Osteoblast (primary cell): ENCODE results near the gene VTI1B. TPM values are rescaled to one million over a fixed set of nuclear protein-coding genes. Genes with fewer than 3 reads are reported as not detected.
"Not testable (repeated sequence)": the region's sequence is repeated elsewhere in the genome, so short reads cannot be mapped to it uniquely, and the experiment has no call there.

Source experiments
- DNase-seq: peaks from one replicate; pipeline ENCODE4 v3.0.0; 2011; ENCODE audit warnings: low spot score, mixed read lengths; ENCODE audit not compliant: insufficient read length; ENCODE audit errors: missing footprints
- H2AFZ ChIP-seq: 2 replicates; pipeline ENCODE4 v1.6.0; 2011; ENCODE audit warnings: mild to moderate bottlenecking, low read length
- H3K27ac ChIP-seq: 2 replicates; pipeline ENCODE4 v1.5.1; 2011; ENCODE audit warnings: mild to moderate bottlenecking, low read depth, low read length, moderate library complexity
- H3K27me3 ChIP-seq: 2 replicates; pipeline ENCODE4 v1.6.0; 2012; ENCODE audit warnings: mild to moderate bottlenecking, control low read depth, inconsistent platforms, low read length, moderate library complexity; ENCODE audit not compliant: insufficient read depth
- H3K36me3 ChIP-seq: 2 replicates; pipeline ENCODE4 v1.5.1; 2011; ENCODE audit warnings: mild to moderate bottlenecking, low read length, control low read depth, moderate library complexity; ENCODE audit not compliant: insufficient read depth
- H3K4me1 ChIP-seq: 2 replicates; pipeline ENCODE4 v1.5.1; 2011; ENCODE audit warnings: mild to moderate bottlenecking, low read length, control low read depth, moderate library complexity; ENCODE audit not compliant: insufficient read depth
- H3K4me2 ChIP-seq: 2 replicates; pipeline ENCODE4 v1.6.0; 2011; ENCODE audit warnings: mild to moderate bottlenecking, low read length; ENCODE audit not compliant: insufficient read depth
- H3K4me3 ChIP-seq: fragments of 200-600 bp; sonication (generic); 3 replicates; pipeline ENCODE4 v1.5.1; 2012; ENCODE audit warnings: mild to moderate bottlenecking, low read length, inconsistent platforms; ENCODE audit not compliant: insufficient read depth
- H3K79me2 ChIP-seq: 2 replicates; pipeline ENCODE4 v1.6.0; 2012; ENCODE audit warnings: mild to moderate bottlenecking, low read length, control low read depth, inconsistent platforms; ENCODE audit not compliant: insufficient read depth
- H3K9me3 ChIP-seq: 2 replicates; pipeline ENCODE4 v1.5.1; 2011; ENCODE audit warnings: low read depth, low read length, control low read depth
- H4K20me1 ChIP-seq: 2 replicates; pipeline ENCODE4 v1.6.0; 2012; ENCODE audit warnings: mild to moderate bottlenecking, low read length, control low read depth; ENCODE audit not compliant: insufficient read depth
- CTCF ChIP-seq: IDR thresholded peaks from 2 replicates; pipeline ENCODE4 v1.5.1; 2011; ENCODE audit warnings: mild to moderate bottlenecking, low read depth, low read length, moderate library complexity; ENCODE audit errors: extremely low read depth
- total RNA-seq: library from RNA; depleted of rRNA; stranded (reverse); fragments of >200 nt; gene quantifications from 2 replicates; pipeline ENCODE4 v1.2.3, GENCODE V29; 2012

VTI1B gene
- total RNA-seq, 1 donor: 64.1 TPM

- Histone ChIP-seq H4K20me1 (no peaks in the 10 kb centered on the region), H3K9me3 (no peaks in the 10 kb centered on the region), H3K79me2 (no peaks in the 10 kb centered on the region), H3K4me3 (no peak overlapping the region), H3K27ac (no peak overlapping the region), H3K27me3 (peaks cover 8% of the 10 kb centered on the region), H2AFZ (no peak overlapping the region), H3K36me3 (no peaks in the 10 kb centered on the region), H3K4me1 (no peaks in the 10 kb centered on the region), H3K4me2 (no peak overlapping the region)
- DNase-seq: no peak
- no peak for TF ChIP-seq CTCF
Observed at GRCh38 chr14:67609642-67610310, 64.7 kb downstream of the VTI1B start.

- Histone ChIP-seq H2AFZ (no peak overlapping the region), H3K4me3 (no peak overlapping the region), H3K27ac (no peak overlapping the region), H3K4me1 (no peaks in the 10 kb centered on the region), H3K4me2 (no peak overlapping the region), H4K20me1 (no peaks in the 10 kb centered on the region), H3K36me3 (no peaks in the 10 kb centered on the region), H3K9me3 (no peaks in the 10 kb centered on the region), H3K79me2 (no peaks in the 10 kb centered on the region), H3K27me3 (peaks cover 7% of the 10 kb centered on the region)
- no peak for TF ChIP-seq CTCF
- no peak for DNase-seq
Observed at GRCh38 chr14:67607646-67608045, 66.8 kb downstream of the VTI1B start.

DNA sequence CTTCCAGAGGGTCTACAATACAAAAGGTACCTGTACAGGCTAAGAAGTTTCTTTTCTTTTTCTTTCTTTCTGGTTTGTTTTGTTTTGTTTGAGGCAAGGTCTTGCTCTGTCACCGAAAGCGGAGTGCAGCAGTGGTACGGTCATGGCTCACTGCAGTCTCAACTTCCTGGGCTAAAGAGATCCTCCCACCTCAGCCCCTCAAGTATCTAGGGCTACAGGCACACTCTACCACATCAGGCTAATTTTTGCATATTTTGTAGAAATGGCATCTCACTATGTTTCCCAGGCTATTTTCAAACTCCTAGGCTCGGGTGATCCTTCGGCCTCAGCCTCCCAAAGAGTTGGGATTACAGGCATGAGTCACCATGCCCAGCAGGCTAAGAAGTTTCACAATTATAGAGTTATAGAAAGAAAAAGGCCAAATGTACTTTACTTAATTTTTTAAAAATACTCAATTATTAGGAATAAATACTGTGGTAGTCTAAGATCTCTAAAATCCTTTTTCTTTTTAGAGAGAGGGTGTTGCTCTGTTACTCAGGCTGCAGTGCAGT, 71.4 kb downstream of the VTI1B start:
- Histone ChIP-seq H3K27ac (no peak overlapping the region), H3K4me2 (no peak overlapping the region), H4K20me1 (no peaks in the 10 kb centered on the region), H3K4me3 (no peak overlapping the region), H3K27me3 (peaks cover 5% of the 10 kb centered on the region), H3K4me1 (peaks cover 7% of the 10 kb centered on the region), H2AFZ (no peak overlapping the region), H3K36me3 (no peaks in the 10 kb centered on the region), H3K9me3 (no peaks in the 10 kb centered on the region), H3K79me2 (no peaks in the 10 kb centered on the region)
- no peak for TF ChIP-seq CTCF
- no peak for DNase-seq

DNA sequence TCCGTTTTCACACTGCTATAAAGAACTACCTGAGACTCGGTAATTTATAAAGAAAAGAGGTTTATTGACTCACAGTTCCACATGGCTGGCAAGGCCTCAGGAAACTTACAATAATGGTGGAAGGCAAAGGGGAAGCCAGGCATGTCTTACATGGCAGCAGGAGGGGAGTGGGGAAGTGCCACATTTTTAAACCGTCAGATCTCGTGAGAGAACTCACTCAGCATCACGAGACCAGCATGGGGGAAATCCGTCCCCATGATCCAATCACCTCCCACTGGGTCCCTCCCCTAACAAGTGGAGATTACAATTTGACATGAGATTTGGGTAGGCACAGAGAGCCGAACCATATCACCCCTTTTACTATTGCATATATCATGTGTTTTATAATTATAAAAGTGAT, 72.4 kb downstream of the VTI1B start:
- no peak overlapping the region for H3K27ac ChIP-seq
- no peaks in the 10 kb centered on the region for H4K20me1 ChIP-seq
- DNase-seq: no peak
- TF ChIP-seq CTCF: no peak
- H3K4me1 ChIP-seq: peaks cover 7% of the 10 kb centered on the region
- no peaks in the 10 kb centered on the region for H3K36me3 ChIP-seq
- H2AFZ ChIP-seq: no peak overlapping the region
- no peaks in the 10 kb centered on the region for H3K79me2 ChIP-seq
- H3K4me3 ChIP-seq: no peak overlapping the region
- peaks cover 5% of the 10 kb centered on the region for H3K27me3 ChIP-seq
- H3K4me2 ChIP-seq: no peak overlapping the region
- no peaks in the 10 kb centered on the region for H3K9me3 ChIP-seq

GRCh38 chr14:67600562-67600974, 73.9 kb downstream of the VTI1B start:
- not testable (repeated sequence) for H3K36me3 ChIP-seq, H3K9me3 ChIP-seq, H3K4me1 ChIP-seq, DNase-seq, H3K27me3 ChIP-seq, H4K20me1 ChIP-seq, H3K79me2 ChIP-seq
- Histone ChIP-seq H2AFZ (peak overlapping the region; percentile 100), H3K4me3 (peak overlapping the region; percentile 98), H3K27ac (peak overlapping the region; percentile 68), H3K4me2 (peak overlapping the region; percentile 98)
